Measurements from ENCODE around the gene NAGK. TPM values are rescaled to one million over a fixed set of nuclear protein-coding genes. Genes with fewer than 3 reads are reported as not detected.
"Not testable (repeated sequence)": the region's sequence is repeated elsewhere in the genome, so short reads cannot be mapped to it uniquely, and the experiment has no call there.

Gene NAGK
- total RNA-seq, 1 experiment from 2014 or later = 58.9 TPM

- 0 out of 2 replicates have a peak, but pooled peaks have one; percentile 34 for TF ChIP-seq ZNF281 (CRISPR knock-in tag; IDR thresholded peaks at IDR 0.05)
- peak; percentile 75; the same call in 1 of the 2 replicates for TF ChIP-seq MYBL2 (CRISPR knock-in tag; IDR thresholded peaks at IDR 0.05)
- peak; percentile 85; the same call in 1 of the 2 replicates for TF ChIP-seq ZNF232 (CRISPR knock-in tag; IDR thresholded peaks at IDR 0.05)
- 0 out of 2 replicates have a peak, but pooled peaks have one; percentile 31 for TF ChIP-seq ZNF512 (CRISPR knock-in tag; IDR thresholded peaks at IDR 0.05; ENCODE audit: borderline replicate concordance)
- no peak for TF ChIP-seq NFATC4 (CRISPR knock-in tag; IDR thresholded peaks at IDR 0.05)
- TF ChIP-seq HMGXB4 (CRISPR knock-in tag; IDR thresholded peaks at IDR 0.05) = peak; percentile 54; the same call in 1 of the 2 replicates
- TF ChIP-seq CDX4 (CRISPR knock-in tag; IDR thresholded peaks at IDR 0.05; ENCODE audit: borderline replicate concordance) = no peak
- TF ChIP-seq ZNF317 (CRISPR knock-in tag; IDR thresholded peaks at IDR 0.05; ENCODE audit: borderline replicate concordance, low read depth) = no peak
- peak; percentile 37; the same call in 1 of the 2 replicates for TF ChIP-seq ZNF219 (CRISPR knock-in tag; IDR thresholded peaks at IDR 0.05; ENCODE audit: borderline replicate concordance)
- TF ChIP-seq E2F5 (CRISPR knock-in tag; IDR thresholded peaks at IDR 0.05) = peak; percentile 58; the same call in 1 of the 2 replicates
- TF ChIP-seq ETV6 (CRISPR knock-in tag; IDR thresholded peaks at IDR 0.05) = peak; percentile 27
- TF ChIP-seq ZNF423 (CRISPR knock-in tag; IDR thresholded peaks at IDR 0.05) = peak; percentile 72
Observed at GRCh38 chr2:71068218-71069035, at the start of gene NAGK (continued).

- CTCF ChIA-PET = interaction anchor here (1.8 kb wide), 1 partner anchor 18 kb away, joined by 4 read pairs; no protein-coding TSS in a partner anchor
- H3K36me3 Mint-ChIP-seq; H3K27me3 Mint-ChIP-seq (ENCODE audit: low read depth); H3K9me3 Mint-ChIP-seq; H3K27ac Mint-ChIP-seq; H3K4me3 Mint-ChIP-seq; DNase-seq (ENCODE audit: low spot score); ATAC-seq; POLR2A ChIA-PET: not testable (repeated sequence)
- H3K4me1 Mint-ChIP-seq = peaks cover 15% of the 10 kb centered on the region
- peak; percentile 53 for TF ChIP-seq HMGA2 (CRISPR knock-in tag; IDR thresholded peaks at IDR 0.05)
Observed at GRCh38 chr2:71019989-71020388, 48.5 kb upstream of the NAGK start.

- H3K27me3 Mint-ChIP-seq (ENCODE audit: low read depth); H3K4me3 Mint-ChIP-seq; DNase-seq (ENCODE audit: low spot score); H3K27ac Mint-ChIP-seq; H3K9me3 Mint-ChIP-seq; ATAC-seq; H3K36me3 Mint-ChIP-seq; POLR2A ChIA-PET: not testable (repeated sequence)
- CTCF ChIA-PET = interaction anchor here (1.8 kb wide), 1 partner anchor 20 kb away, joined by 4 read pairs; no protein-coding TSS in a partner anchor
- peaks cover 15% of the 10 kb centered on the region for H3K4me1 Mint-ChIP-seq
Observed at GRCh38 chr2:71021394-71021793, 47.1 kb upstream of the NAGK start.

- POLR2A ChIA-PET; H3K27ac Mint-ChIP-seq; H3K27me3 Mint-ChIP-seq (ENCODE audit: low read depth); ATAC-seq; H3K36me3 Mint-ChIP-seq; DNase-seq (ENCODE audit: low spot score); H3K9me3 Mint-ChIP-seq; H3K4me3 Mint-ChIP-seq: not testable (repeated sequence)
- peaks cover 15% of the 10 kb centered on the region for H3K4me1 Mint-ChIP-seq
- CTCF ChIA-PET = interaction anchor here (0.8 to 1.2 kb wide), 3 partner anchors 16 to 127 kb away, joined by 3 to 4 read pairs (median 3); no protein-coding TSS in a partner anchor
Observed at GRCh38 chr2:71023553-71024243, 44.8 kb upstream of the NAGK start.

GRCh38 chr2:71036296-71036695 lies 32.2 kb upstream of the NAGK start:
- POLR2A ChIA-PET; H3K4me1 Mint-ChIP-seq; H3K9me3 Mint-ChIP-seq; CTCF ChIA-PET; H3K36me3 Mint-ChIP-seq; H3K4me3 Mint-ChIP-seq; DNase-seq (ENCODE audit: low spot score); ATAC-seq; H3K27ac Mint-ChIP-seq: not testable (repeated sequence)
- peaks cover 23% of the 10 kb centered on the region for H3K27me3 Mint-ChIP-seq (ENCODE audit: low read depth)
